NCI-H526 (cell line): Measurements from ENCODE around the gene FGF6.
"Not testable (repeated sequence)": the region's sequence is repeated elsewhere in the genome, so short reads cannot be mapped to it uniquely, and the experiment has no call there.

ENCODE experiments used
- DNase-seq, 2 experiments: peaks; one replicate each; lab custom pipeline; 2025; lab: John Stamatoyannopoulos, UW

The FGF6 gene, protein sequence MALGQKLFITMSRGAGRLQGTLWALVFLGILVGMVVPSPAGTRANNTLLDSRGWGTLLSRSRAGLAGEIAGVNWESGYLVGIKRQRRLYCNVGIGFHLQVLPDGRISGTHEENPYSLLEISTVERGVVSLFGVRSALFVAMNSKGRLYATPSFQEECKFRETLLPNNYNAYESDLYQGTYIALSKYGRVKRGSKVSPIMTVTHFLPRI

DNA sequence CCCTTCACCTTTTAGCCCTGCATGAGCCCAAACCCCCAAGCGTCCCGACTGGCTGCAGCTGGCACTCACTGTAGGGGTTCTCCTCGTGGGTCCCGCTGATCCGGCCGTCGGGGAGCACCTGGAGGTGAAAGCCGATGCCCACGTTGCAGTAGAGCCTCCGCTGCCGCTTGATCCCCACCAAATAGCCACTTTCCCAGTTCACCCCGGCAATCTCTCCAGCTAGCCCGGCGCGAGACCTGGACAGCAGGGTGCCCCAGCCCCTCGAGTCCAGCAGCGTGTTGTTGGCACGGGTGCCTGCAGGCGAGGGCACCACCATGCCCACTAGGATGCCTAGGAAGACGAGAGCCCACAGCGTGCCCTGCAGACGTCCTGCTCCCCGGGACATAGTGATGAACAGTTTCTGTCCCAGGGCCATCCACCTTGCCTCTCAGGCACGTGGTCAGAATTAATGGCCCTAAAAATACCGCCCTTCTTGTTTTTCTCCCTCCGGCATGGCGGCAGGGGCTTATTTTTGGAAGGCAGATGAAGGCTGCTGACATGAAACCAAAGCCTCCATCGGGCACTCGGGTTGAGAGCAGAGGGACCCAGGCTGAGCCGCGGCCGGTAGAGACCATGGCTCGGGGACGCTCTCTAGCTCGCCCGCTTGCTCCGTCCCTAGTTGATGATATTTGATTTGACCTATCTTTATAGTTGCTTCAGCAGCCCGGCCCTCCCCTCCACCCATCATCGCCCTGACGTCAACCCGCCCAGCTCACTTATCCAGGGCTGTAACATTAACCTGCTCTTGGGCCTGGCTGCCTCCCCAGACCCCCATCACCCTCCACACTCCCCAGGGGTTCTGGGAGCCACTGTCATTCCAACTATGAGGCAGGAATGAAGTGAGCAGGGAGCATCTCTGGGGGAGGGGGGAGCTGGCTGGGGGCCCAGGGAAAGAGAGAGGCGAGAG is at the start of gene FGF6:
Gene FGF6, minus strand, starts transcription at position 660 of the 946 bp plus-strand sequence. Its CDS starts 245 bp downstream, at position 415.
- no peak for DNase-seq

DNA sequence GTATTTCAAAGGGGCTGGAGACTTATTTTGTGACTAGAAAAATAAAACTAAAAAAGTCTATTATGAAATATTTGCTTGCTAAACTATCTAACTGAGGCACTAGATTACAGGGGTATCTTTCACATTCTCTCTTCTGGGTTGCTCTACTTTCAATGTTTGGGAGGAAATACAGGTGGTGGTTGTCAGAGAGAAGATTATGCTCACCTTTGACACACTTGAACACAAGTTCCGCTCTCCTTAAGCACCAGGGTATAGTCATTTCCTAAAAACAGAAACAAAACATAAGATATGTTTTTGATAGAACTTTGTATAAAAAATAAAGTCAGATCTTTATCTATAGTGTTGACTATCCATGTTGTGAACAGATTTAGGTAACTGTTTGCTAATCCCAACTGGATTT is 45.4 kb upstream of the FGF6 start:
- no peak for DNase-seq

DNA sequence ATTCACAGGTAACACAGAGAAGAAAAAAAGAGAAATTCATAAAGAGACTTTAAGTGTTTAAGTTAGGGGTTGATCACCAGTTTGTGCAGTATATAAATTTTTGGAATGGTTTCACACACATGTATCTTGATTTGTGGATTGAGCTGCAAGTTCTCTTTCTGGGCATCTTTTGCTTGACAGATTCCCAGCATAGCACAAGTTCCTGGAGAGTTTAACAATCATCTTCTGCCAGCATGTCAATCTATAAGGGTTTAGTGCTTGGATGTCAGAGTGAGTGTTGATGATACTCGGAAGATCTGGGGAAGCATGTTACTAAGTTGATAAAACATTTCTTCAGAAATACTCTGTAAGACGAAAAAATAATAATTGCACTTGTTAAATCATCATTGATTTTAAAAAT is 43.9 kb upstream of the FGF6 start:
- DNase-seq: no peak

DNA sequence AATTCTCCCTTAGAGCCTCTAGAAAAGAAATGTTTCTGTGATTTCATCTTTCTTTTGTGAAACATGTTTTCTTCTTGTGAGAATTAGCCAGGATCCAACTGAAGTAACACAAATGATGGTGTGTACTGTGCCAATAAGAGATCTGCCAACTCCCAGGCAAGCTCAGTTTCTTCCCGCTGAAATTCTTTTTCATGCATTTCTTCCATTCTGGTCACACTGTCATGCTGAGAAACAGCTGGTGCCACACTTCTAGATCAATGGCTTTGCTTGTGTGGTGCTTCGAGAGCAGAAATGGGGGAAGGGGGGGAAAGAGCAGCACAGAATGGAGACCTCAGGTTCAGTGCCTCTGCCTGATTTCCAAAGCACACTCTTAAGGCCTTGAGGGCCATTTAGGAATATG is 41.4 kb upstream of the FGF6 start:
- DNase-seq: no peak

DNA sequence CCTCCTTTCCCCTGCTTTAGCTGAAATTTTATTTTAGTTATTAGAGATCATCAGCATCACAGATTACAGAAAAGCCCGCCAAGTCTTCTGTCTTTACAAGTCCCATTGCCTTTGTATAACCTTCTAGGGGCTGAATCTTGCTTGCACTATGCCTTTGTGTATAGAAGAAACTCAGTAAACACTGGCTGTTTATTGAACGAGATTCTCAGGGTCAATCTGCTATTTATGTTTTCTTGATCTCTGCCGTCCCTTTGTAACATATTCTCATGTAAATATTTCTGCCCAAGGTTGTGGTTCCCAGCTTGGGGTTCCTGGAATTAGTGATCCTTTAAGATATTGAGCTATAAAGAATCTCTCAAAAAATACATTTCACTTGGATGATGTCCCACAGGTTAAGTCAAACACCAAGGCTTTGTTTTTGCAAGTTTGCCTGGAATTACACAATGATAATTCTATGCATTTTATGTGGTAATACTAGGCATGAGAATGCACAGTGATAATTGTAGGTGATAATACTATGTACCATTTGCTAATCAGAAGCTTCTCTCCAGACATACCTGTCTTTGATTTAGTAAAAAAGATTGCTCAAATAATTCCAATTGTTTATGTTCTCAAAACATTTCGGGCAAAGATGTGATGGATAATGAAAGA is 40.6 kb upstream of the FGF6 start:
- DNase-seq: no peak

DNA sequence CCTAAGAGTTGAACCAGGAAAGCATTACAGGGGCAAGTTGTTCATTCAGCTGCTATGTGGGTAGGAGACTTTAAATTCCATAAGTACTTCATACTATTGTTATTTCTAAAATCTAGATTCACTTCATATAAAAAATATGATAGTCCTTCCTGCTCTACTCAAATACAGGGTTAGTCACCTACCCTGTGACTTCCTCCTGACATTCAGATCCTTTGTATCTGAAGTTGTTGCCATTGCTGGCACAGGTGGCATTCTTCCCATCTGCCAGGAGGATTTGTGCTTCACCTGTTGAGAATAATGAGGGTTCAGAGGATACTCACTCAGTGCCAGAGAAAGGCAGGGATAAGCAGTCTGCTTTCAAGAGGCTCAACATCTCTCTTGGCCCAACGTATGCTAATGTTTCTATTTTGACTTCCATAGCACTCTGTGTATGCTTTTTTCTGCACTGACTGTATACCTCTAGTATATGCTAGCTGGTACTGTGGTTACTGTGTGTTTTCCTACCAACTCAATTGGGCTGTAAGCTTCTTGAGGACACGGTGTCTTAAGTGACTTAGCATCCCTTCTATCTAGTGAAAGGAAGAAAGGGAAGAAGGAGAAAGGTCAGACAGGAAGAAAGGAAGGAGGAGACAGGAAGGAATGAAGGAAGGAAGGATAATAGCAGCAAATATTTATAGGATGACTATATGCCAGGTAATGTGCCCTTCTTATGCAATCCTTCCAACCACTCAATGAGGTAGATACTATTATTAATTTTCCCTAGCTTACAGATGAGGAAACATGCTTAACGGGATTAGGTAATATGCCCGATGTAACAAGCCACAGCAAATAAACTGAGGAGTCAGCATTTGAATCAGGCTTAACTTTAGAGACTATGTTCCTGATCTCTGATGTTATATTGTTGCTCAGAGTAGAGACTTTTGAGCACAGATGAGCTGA is 38.5 kb upstream of the FGF6 start:
- no peak for DNase-seq

DNA sequence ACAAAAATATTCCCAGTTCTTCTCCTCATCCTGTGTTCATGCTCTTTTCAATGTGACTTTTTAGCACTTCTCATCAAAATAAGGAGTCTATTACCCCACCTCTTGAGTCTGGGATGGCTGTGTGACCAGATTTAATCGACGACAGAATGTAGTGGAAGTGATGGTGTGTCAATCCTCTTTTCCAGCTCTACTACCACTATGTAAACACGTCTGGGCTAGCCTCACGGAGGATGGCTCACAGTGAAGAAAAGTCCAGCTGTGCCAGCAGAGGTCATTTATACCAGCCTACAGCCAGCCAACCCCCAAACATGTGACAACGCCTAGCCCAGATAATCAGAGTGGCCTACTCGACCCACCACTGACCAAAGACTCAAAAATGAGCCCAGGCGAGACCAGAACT is 37.3 kb upstream of the FGF6 start:
- no peak for DNase-seq

DNA sequence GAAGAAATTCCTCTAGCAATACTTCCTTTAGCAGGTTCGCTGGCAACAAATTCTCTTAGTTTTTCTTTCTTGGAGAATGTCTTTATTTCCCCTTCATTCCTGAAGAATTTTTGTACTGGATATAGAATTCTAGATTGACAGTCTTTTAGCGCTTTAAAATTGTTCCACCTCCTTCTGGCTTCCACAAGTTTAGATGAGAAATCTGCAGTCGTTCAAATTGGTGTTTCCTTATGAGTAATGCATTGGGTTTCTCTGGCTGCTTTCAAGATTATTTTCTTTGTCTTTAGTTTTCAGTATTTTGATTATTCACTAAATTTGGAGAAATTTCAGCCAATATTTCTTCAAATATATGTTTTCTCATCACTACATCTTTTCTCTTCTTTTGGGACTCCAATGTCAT is 33.3 kb upstream of the FGF6 start:
- no peak for DNase-seq

DNA sequence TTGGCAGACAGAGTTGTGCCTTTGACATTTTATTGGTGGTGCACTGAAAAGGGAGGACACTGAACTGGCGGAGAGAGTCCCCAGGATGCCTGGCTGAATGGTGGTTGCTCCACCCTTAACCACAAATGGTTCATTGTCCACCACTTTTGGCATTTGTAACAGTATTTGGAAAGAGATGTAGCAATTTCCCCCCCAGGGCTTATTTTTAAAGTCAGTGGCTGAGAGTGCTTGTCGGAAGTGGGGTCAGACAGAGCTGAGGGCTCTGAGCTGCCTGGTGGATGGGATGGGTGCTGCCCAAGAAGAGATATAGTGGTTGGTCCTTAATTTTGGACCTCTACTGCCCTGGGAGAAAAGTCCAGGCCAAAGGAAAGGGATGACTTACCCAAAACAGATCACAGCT is 31.5 kb upstream of the FGF6 start:
- DNase-seq: no peak

DNA sequence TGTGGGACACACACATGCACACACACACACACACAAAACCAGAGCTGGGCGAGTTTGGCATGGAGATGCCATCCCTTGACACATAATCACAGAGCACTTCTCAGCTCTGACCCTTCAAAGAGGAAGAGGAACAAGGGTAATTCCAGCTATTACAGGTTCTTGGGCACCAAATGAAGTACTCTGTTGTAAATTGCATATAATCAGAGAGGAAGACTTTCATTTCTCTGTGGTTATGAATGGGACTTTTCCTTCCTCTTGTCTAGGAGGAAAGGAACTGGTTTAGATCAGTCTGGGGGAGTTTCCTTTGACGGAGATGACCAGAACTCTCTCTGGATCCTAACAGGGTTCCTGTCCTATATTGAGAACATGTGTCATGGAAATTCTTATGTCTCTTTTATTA is 26.4 kb upstream of the FGF6 start:
- DNase-seq: no peak

DNA sequence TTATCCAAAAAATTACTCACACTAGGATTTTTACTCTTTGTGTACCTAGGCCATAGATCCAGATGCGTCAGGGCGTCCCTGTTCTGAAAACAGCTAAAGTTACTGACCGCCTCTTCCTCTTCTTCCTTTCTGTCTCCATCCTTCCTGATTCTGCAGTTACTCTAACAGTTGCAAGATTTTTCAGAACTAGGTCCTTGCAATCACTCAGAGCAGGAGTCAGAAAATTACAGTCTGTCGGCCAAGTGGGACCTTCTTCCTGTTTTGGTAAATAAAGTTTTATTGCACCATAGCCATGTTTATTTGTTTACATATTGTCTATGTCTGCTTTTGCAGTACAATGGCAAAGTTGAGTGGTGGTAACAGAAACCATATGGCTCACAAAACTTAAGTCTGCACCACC is 25.6 kb upstream of the FGF6 start:
- DNase-seq: no peak

DNA sequence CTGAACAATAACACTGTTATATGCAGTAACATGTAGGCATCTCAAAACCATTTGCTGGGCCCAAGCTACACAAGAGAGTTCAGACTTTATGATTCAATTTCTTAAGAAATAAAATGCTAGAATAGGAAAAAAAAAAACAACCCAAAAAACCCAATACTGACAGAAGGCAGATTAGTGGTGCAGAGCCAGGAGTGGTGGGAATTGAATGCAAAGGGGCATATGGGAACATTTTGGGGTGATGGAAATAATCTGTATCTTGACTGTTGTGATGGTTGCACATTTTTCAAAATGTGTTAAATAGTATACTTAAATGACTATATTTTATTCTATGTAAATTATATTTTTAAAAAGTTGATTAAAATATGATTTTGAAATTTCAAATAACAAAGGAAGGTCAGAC is 23.4 kb upstream of the FGF6 start:
- DNase-seq: no peak

DNA sequence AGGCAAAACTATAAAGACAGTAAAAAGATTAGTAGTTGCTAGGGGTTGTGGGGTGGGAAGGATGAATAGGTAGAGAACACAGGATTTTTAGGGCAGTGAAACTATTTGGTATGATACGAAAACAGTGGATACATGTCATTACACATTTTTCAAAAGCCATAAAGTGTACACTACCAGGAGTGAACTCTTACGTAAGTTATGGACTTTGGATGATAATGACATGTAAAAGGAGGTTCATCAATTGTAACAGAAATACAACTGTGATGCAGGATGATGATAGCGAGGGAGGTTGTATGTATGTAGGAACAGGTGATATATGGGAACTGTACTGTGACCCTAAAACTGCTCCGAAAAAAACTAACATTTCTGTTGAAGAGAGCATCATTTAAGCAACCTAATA is 15.1 kb upstream of the FGF6 start:
- no peak for DNase-seq

DNA sequence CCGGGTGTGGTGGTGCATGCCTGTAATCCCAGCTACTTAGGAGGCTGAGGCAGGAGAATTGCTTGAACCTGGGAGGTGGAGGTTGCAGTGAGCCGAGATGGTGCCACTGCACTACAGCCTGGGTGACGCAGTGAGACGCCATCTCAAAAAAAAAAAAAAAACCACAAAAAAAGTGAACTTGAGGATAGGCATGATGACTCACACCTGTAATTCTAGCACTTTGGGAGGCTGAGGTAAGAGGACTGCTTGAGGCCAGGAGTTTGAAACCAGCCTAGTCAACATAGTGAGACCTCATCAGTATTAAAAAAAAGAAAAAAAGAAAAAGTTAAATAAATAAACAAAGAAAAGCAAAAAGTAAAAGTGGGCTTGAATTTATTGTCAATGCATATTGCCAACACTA is 10.2 kb upstream of the FGF6 start:
- DNase-seq: not testable (repeated sequence)

DNA sequence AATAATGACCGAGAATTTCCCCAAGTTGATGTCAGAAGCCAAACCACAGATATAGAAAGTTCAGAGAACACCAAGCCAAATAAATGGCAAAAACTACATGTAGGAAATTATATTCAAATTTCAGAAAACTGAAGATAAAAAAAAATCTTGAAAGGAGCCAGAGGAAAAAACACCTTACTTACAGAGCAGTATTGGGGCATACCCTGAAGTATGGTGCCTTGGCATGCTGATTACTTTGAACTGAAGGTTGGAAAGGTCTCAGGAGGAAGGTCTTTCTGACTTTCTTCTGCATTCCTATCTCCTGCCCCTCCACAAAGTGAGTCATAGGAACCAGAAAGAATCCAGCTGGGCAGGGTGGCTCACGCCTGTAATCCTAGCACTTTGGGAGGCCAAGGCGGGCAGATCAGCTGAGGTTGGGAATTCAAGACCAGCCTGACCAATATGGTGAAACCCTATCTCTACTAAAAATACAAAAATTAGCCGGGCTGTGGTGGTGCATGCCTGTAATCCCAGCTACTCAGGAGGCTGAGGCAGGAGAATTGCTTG is 8.8 kb upstream of the FGF6 start:
- DNase-seq: no peak

DNA sequence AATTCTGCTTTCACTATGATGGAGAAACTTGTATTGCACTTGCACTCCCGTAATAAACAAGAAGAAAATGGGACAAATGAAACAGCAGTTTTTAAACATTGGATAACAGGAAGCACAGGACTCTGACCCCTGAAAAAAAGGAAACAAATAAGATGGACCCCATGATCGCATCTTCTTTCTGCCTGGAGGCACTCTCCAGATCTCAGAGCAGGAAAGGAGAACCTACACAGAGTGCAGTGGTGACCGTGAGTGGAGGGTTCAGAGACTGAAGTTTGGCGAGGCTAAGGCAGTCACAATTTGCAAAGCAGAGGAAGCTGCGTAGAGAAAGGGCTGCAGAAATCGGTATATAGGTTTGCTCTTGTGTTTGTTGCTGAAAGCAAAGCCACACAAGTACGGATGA is 6.1 kb upstream of the FGF6 start:
- DNase-seq: peak in 1 of 2 experiments; percentile 6

DNA sequence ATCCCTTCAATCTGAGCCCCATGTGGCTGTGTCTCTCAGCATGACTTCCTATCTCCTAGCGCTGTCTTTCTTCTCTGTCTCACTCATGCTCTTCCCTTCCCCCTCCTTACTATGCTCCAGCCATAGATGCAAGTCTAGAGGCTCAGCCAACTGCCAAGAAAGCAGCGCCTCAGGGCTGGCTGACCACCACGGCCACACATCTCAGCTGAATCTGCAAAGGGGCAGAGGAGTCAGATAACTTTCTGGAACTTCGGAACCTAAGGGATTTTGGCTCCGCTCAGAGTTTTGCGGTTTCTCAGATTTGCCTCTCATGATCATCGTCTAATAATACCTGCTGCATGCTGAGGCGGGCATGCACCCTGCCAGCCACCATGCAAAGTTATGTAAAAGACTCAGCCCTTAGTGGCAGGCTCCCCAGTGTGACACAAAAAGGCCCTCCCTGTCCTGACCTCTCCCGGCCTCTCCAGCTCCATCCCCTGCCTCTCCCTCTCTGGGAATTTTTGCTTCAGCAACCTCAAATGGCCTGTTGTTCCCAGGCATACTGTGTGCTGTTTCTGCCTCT is 5.0 kb upstream of the FGF6 start:
- peak; percentile 77 to 92 for DNase-seq

DNA sequence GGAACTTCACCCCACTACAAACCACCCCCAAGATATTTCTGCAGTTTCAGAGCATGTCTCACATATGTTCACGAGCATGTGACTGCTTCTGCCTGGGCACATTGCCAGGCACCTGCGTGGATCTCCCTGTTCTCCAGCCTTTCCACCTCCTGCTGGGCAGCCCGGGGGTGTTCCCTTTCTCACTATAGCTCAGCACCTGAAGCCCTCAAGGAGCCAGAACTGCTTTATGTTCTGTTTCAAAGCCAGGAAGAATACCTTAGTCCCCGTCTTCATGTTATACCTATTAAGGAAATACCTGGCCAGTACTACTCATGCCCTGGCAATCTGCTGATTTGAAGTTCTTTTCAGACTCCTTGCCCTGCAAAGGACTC is 4.2 kb upstream of the FGF6 start:
- DNase-seq: peak in 1 of 2 experiments; percentile 31

DNA sequence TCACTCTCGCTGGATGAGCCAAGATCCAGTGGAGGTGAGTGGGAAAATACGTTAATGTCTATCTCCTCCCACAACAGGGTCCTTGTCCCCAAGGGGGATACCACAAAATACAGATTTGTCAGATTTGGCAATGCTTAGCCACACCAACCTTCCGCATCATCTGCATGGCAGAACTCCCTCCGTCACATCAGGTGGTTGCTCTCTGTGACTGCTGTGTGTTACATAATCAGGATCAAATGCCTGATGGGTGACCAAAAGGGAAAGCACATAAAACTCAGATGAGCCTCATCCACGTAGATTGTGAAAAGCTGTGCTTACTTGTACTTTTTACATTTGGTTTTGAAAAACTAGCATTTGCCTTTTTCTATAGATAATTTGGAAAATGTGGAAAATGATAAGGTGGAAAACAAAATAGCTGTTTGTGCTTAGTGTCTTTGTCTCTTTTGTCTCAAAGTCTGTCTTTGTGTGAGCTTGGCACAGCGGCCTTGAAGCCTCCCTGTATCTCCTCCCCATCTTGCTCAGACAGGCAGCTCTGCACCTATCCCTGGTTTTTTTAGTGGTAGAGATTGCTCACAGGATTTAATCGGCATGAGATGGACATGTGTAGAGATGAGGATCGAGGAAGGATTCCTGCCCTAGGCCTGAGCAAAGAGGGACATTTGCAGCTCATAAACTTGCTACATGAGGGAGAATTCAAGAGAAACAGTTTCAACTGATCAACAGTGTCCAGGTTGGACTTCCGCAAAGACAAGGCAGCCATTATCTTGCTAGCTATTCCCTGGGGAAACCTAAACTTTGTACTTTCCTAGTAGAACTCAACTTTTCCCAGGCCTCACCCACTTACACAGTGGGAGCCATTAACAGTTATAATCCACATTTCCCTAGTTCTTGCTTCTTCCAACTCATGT is 3.6 kb upstream of the FGF6 start:
- peak in 1 of 2 experiments; percentile 31 for DNase-seq

DNA sequence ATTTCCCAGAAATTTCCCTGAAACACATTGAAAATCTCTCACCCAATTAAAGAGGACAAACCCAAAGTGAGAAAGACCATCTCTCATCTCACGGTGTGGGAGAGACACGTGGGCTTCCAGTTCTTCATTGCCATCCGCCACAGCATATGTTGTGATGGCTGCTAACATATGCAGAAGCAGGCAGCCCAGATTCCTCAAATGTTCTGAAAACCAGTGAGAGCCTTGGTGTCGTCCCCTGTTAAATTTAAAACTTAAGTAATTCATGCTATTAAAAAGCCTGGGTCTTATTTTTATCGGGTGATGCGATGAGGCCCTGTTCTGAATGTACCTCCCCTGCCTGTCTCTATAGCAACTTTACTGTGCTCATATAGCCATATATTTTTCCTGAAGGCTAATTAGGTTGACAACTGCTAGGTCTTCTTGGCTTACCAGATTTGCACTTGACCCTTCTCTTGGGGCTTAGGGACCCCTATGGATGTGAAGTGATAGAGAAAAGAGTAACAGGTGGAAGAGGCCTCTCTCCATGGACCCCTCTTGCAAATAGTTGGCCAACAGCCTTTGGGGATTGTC is 2.8 kb upstream of the FGF6 start:
- no peak for DNase-seq
